22Rv1 (cell line): ENCODE measurements around the gene SGSH.

Experiments used
- ZFX ChIP-seq: fragments of 450-650 bp; IDR thresholded peaks from 2 replicates; pipeline ENCODE4 v1.6.1; 2017; ENCODE audit warnings: antibody characterized with exemption, borderline replicate concordance
- TF ChIP-seq, protein P1 (sequence below): fragments of 450-650 bp; IDR thresholded peaks from 2 replicates; pipeline ENCODE4 v1.5.1; 2017; ENCODE audit warnings: mild to moderate bottlenecking

DNA sequence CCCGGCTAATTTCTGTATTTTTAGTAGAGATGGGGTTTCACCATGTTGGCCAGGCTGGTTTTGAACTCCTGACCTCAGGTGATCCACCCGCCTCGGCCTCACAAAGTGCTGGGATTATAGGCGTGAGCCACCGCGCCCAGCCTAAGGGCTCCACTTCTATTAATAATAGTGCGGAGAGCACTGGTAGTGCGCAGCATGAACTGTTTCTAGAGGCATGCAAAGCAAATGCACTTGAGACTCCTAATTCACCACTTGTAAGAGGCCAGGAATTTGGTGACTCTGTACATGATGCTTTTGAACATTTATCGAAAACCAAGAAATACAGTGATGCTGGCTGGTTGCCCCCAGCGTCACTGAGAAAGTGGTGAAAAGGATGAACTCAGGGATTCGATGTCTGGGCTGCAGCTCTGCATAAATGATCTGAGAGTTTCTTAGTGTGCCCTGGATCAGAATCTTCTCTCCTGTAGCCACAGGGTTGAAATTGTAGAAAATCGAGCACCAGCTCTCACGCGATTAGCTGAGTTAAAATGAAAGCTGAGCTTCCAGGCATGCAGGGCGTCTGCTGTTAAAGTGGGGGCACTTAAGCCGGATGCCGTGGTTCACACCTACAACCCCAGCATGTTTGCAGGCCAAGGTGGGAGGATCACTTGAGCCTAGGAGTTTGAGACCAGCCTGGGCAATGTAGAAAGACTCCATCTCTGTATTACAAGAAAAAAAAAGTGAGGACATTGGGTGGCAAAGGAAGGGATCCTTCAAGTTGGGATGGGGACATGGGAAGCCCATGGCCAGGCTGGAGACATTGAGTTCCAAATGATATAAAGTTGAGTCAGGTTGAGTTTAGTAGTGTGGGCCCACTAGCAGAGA lies 45.3 kb upstream of the SGSH start:
- TF ChIP-seq, protein P1, sequence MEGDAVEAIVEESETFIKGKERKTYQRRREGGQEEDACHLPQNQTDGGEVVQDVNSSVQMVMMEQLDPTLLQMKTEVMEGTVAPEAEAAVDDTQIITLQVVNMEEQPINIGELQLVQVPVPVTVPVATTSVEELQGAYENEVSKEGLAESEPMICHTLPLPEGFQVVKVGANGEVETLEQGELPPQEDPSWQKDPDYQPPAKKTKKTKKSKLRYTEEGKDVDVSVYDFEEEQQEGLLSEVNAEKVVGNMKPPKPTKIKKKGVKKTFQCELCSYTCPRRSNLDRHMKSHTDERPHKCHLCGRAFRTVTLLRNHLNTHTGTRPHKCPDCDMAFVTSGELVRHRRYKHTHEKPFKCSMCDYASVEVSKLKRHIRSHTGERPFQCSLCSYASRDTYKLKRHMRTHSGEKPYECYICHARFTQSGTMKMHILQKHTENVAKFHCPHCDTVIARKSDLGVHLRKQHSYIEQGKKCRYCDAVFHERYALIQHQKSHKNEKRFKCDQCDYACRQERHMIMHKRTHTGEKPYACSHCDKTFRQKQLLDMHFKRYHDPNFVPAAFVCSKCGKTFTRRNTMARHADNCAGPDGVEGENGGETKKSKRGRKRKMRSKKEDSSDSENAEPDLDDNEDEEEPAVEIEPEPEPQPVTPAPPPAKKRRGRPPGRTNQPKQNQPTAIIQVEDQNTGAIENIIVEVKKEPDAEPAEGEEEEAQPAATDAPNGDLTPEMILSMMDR: no peak
- no peak for TF ChIP-seq ZFX
